LNCAP (cell line): Measurements from ENCODE around the gene TMF1.

ENCODE experiments used
- CTCF ChIP-seq: fragments of 450-650 bp; IDR thresholded peaks from 2 replicates; pipeline ENCODE4 v1.5.1; 2017; ENCODE audit warnings: mild to moderate bottlenecking

TMF1 gene

DNA sequence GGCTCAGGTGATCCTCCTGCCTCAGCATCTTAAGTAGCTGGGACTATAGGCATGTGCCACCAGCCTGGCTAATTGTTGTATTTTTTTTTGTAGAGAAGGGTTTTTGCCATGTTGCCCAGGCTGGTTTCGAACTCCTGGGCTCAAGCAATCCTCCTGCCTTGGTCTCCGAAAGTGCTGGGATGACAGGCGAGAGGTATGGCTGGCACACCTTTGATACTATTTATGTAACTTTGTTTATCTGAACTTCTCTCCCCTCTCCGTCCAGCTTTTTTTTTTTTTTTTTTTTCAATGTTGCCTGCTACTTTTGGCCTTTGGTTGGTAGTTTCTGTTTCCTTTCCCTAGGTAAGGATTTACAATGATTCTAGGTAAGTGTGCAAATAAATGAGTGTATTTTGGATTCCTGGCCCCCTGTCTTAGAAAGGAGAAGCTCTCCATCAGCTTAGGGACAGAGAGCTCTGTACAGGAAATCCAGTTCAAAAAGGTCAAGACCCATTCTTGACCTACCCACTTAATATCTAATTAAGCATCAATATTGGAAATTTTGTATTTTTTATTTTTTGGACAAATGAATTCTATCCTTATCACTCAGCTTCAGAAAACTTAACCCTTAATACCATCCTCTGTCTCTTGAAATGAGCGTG is 39.4 kb upstream of the TMF1 start:
- TF ChIP-seq CTCF = no peak

GRCh38 chr3:69090021-69090420 is 37.9 kb upstream of the TMF1 start:
- TF ChIP-seq CTCF = no peak

- TF ChIP-seq CTCF = no peak
Measured at GRCh38 chr3:69088063-69088462, 35.9 kb upstream of the TMF1 start.

GRCh38 chr3:69087030-69087791 is 35.1 kb upstream of the TMF1 start:
- no peak for TF ChIP-seq CTCF

GRCh38 chr3:69085833-69086722 is 33.9 kb upstream of the TMF1 start:
- no peak for TF ChIP-seq CTCF

DNA sequence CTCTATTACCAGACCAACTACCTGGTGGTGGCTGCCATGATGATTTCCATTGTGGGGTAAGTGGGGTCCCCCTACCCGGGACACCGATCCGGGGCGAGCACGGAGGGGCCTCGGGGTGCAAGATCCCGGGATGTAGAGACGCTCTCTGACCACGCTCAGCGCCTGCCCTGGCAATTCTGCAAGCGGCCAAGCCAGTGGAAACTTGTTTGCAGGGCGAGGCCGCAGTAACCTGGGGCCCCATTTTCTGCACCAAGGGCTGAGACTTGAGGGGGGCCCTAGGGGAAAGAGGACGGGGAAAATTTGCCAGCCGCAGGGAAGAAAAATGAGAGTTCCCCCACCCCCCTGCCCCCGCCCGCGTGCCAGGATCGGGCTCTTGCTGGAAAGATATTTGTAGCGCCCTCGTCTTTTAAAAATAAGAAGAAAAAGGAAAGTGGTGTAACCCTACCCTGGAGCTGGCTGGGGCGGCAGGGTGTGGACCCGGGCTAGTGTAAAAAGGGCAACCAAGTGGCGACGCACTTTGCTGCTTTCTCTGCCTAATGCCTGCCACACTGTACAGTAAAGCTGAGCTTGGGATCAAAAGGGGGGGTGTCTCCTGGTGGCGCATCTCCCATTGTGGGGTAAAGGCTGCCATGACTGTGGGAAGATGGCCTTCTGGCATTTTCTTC is 33.2 kb upstream of the TMF1 start:
- TF ChIP-seq CTCF = no peak
